B cell (primary cell): ENCODE data around the gene RCVRN. TPM values are rescaled to one million over a fixed set of nuclear protein-coding genes. Genes with fewer than 3 reads are reported as not detected.

Experiments used
- ATAC-seq: fragments of 200-7000 bp; cut with Tn5 transposase; one replicate; pipeline ENCODE4 v1.10.0; 2021; ENCODE audit warnings: low read depth, mild to moderate bottlenecking, moderate number of reproducible peaks, moderate library complexity
- CTCF ChIA-PET: fragments of 350-600 bp; sonication (Branson Sonifier 250); formaldehyde crosslinking; loops from one replicate; lab custom pipeline; 2021; ENCODE audit warnings: antibody characterized with exemption, inconsistent platforms; lab: Charles Lee
- POLR2A ChIA-PET: fragments of 350-600 bp; sonication (Branson Sonifier 250); formaldehyde crosslinking; loops from one replicate; lab custom pipeline; 2021; ENCODE audit warnings: antibody characterized with exemption; lab: Charles Lee
- DNase-seq: peaks from one replicate; pipeline ENCODE4 v3.0.0; 2013
- H2AFZ ChIP-seq: 2 replicates; pipeline ENCODE4 v1.6.1; 2012; ENCODE audit warnings: mild to moderate bottlenecking, low read depth, low read length; ENCODE audit not compliant: insufficient read depth, poor library complexity, severe bottlenecking
- H3K27ac ChIP-seq, 2 donors: 1 replicate in 1 of 2; 2 replicates in 1 of 2; pipeline ENCODE4 v1.5.1; 2012 to 2013; ENCODE audit warnings: low read length in 2 of 2, mild to moderate bottlenecking in 2 of 2, moderate library complexity in 1 of 2
- H3K27me3 ChIP-seq, 4 experiments: fragments of 200-600 bp in 1 of 4; sonication (generic) in 1 of 4; replicated peaks in 1 of 4; 1 replicate in 2 of 4; 2 replicates in 2 of 4; pipeline versions ENCODE4 v1.6.1 to v1.7.0; 2013 to 2016; ENCODE audit warnings: low read length in 3 of 4, mild to moderate bottlenecking in 2 of 4, mixed read lengths in 1 of 4, moderate library complexity in 1 of 4; ENCODE audit not compliant: insufficient read depth in 4 of 4, control insufficient read depth in 3 of 4; ENCODE audit errors: control extremely low read depth in 1 of 4
- H3K36me3 ChIP-seq, 2 experiments: replicated peaks in 1 of 2; 1 replicate in 1 of 2; 2 replicates in 1 of 2; pipeline versions ENCODE4 v1.6.1 to v1.7.1; 2013; ENCODE audit warnings: low read length in 1 of 2; ENCODE audit not compliant: insufficient read depth in 2 of 2, control insufficient read depth in 1 of 2; ENCODE audit errors: control extremely low read depth in 1 of 2, extremely low read depth in 1 of 2
- H3K4me1 ChIP-seq, 2 donors: fragments of 200-600 bp in 1 of 2; sonication (generic) in 1 of 2; 1 replicate in 1 of 2; 2 replicates in 1 of 2; pipeline versions ENCODE4 v1.5.1 to v1.6.1; 2013 to 2017; ENCODE audit warnings: low read length in 2 of 2; ENCODE audit not compliant: control insufficient read depth in 2 of 2, insufficient read depth in 2 of 2
- H3K4me2 ChIP-seq: replicated peaks from 2 replicates; pipeline ENCODE3; 2012; ENCODE audit warnings: mild to moderate bottlenecking, low read depth, low read length; ENCODE audit not compliant: poor library complexity, severe bottlenecking
- H3K4me3 ChIP-seq, 5 experiments: fragments of 200-600 bp in 1 of 5; sonication (generic) in 1 of 5; 1 replicate in 3 of 5; 2 replicates in 2 of 5; pipeline versions ENCODE4 v1.5.1 to v1.7.0; 2011 to 2016; ENCODE audit warnings: low read length in 4 of 5, mild to moderate bottlenecking in 4 of 5, low read depth in 2 of 5, control low read depth in 1 of 5, moderate library complexity in 1 of 5; ENCODE audit not compliant: insufficient read depth in 1 of 5; ENCODE audit errors: control extremely low read depth in 1 of 5, extremely low read depth in 1 of 5
- H3K79me2 ChIP-seq: fragments of 200-600 bp; sonication (generic); one replicate; pipeline ENCODE4 v1.6.0; 2016; ENCODE audit warnings: low read length; ENCODE audit not compliant: control insufficient read depth, insufficient read depth
- H3K9ac ChIP-seq: fragments of 200-600 bp; sonication (generic); 2 replicates; pipeline ENCODE4 v1.6.1; 2017; ENCODE audit warnings: mild to moderate bottlenecking, low read length, moderate library complexity
- H3K9me3 ChIP-seq, 3 donors: one replicate each; pipeline versions ENCODE4 v1.6.1 to v1.7.1; 2013; ENCODE audit warnings: low read length in 2 of 3; ENCODE audit not compliant: control insufficient read depth in 2 of 3, insufficient read depth in 1 of 3; ENCODE audit errors: control extremely low read depth in 1 of 3
- H4K20me1 ChIP-seq: 2 replicates; pipeline ENCODE4 v1.6.0; 2012; ENCODE audit warnings: mild to moderate bottlenecking, low read length; ENCODE audit not compliant: insufficient read depth, control insufficient read depth, poor library complexity, severe bottlenecking
- H3K27ac Mint-ChIP-seq: one replicate; pipeline ENCODE4 v1.8.0; 2021; ENCODE audit warnings: mixed read lengths
- H3K27me3 Mint-ChIP-seq: one replicate; pipeline ENCODE4 v1.8.0; 2021; ENCODE audit warnings: mixed read lengths
- H3K4me1 Mint-ChIP-seq: one replicate; pipeline ENCODE4 v1.8.0; 2021; ENCODE audit warnings: mixed read lengths
- H3K4me3 Mint-ChIP-seq: one replicate; pipeline ENCODE4 v1.8.0; 2021; ENCODE audit warnings: mixed read lengths
- H3K9me3 Mint-ChIP-seq: one replicate; pipeline ENCODE4 v1.8.0; 2022; ENCODE audit warnings: mixed read lengths; ENCODE audit not compliant: insufficient read depth
- EZH2 ChIP-seq: IDR thresholded peaks from 2 replicates; pipeline ENCODE4 v1.6.1; 2012; ENCODE audit warnings: borderline replicate concordance, low read depth, mild to moderate bottlenecking, moderate library complexity, low read length; ENCODE audit not compliant: insufficient read depth, poor library complexity, severe bottlenecking
- whole genome bisulfite sequencing: methylation state at CpG from one replicate; pipeline ENCODE4 v1.1.5; 2013; ENCODE audit warnings: missing lambda C conversion rate; ENCODE audit not compliant: insufficient coverage; 5-methylcytosine and 5-hydroxymethylcytosine counted together
- intact Hi-C: fragments of 100-400 bp; cut with micrococcal nuclease; formaldehyde crosslinking; loops from one replicate; pipeline ENCODE4 v1.10.0; 2022
- polyA plus RNA-seq: library from polyadenylated mRNA; depleted of rRNA; stranded (reverse); fragments of >200 nt; gene quantifications from 2 replicates; pipeline ENCODE4 v1.2.3, GENCODE V29; 2012
- total RNA-seq, 2 donors: library from RNA; stranded (reverse); fragments of 120-200 nt in 1 of 2; gene quantifications; 1 replicate in 1 of 2; 2 replicates in 1 of 2; pipeline versions ENCODE4 v1.2.3 to v1.2.4, GENCODE V29; 2013 to 2022
- TF ChIP-seq, protein P1 (sequence below): fragments of 200-600 bp; IDR thresholded peaks from one replicate; pipeline ENCODE4 v1.8.0; 2022; ENCODE audit warnings: antibody characterized with exemption, mild to moderate bottlenecking

RCVRN gene
- total and polyA plus RNA-seq, 2 donors (not counting 1 experiment from before 2014, with no cell fraction given): 0.16 TPM; not detected in 1

DNA sequence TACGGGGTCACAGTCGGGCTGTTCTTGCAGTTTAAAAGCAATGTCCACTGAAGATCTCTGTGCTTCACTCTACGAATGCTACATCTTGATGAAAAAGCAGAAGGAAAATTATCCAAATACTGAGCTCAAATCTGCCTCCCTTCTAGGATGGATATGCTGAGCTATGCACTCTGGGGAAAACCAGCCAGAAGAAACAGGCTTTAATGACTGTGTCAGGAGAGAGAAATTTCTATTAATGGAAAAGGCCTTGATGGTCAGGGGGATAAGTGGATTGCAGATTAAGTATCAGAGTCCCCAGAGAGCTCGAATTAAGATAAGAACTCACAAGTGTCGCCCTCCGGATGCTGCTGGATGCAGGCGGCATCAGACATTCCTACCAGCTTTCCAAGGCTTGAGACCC lies 39.6 kb upstream of the RCVRN start:
- no peaks in the 10 kb centered on the region for H3K9me3 Mint-ChIP-seq
- WGBS: 89% methylated on average over 7 of the region's 7 CpGs
- no peak for ATAC-seq
- Histone ChIP-seq H3K4me3 (no peak overlapping the region), H3K27me3 (no peaks in the 10 kb centered on the region), H3K9ac (no peak overlapping the region), H4K20me1 (no peaks in the 10 kb centered on the region), H2AFZ (no peak overlapping the region), H3K79me2 (no peaks in the 10 kb centered on the region), H3K4me2 (no peak overlapping the region), H3K27ac (no peak overlapping the region), H3K9me3 (no peaks in the 10 kb centered on the region), H3K4me1 (no peaks in the 10 kb centered on the region), H3K36me3 (no peaks in the 10 kb centered on the region)
- no peaks in the 10 kb centered on the region for H3K4me1 Mint-ChIP-seq
- intact Hi-C loops: no loop called here
- no peak for DNase-seq
- no peak overlapping the region for H3K27ac Mint-ChIP-seq
- ChIA-PET CTCF (interaction anchor here (0.8 kb wide), 1 partner anchor 672 kb away, joined by 3 read pairs; no protein-coding TSS in a partner anchor), POLR2A (no interaction called here)
- TF ChIP-seq, protein P1, sequence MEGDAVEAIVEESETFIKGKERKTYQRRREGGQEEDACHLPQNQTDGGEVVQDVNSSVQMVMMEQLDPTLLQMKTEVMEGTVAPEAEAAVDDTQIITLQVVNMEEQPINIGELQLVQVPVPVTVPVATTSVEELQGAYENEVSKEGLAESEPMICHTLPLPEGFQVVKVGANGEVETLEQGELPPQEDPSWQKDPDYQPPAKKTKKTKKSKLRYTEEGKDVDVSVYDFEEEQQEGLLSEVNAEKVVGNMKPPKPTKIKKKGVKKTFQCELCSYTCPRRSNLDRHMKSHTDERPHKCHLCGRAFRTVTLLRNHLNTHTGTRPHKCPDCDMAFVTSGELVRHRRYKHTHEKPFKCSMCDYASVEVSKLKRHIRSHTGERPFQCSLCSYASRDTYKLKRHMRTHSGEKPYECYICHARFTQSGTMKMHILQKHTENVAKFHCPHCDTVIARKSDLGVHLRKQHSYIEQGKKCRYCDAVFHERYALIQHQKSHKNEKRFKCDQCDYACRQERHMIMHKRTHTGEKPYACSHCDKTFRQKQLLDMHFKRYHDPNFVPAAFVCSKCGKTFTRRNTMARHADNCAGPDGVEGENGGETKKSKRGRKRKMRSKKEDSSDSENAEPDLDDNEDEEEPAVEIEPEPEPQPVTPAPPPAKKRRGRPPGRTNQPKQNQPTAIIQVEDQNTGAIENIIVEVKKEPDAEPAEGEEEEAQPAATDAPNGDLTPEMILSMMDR: no peak
- H3K4me3 Mint-ChIP-seq: no peak overlapping the region
- no peaks in the 10 kb centered on the region for H3K27me3 Mint-ChIP-seq

DNA sequence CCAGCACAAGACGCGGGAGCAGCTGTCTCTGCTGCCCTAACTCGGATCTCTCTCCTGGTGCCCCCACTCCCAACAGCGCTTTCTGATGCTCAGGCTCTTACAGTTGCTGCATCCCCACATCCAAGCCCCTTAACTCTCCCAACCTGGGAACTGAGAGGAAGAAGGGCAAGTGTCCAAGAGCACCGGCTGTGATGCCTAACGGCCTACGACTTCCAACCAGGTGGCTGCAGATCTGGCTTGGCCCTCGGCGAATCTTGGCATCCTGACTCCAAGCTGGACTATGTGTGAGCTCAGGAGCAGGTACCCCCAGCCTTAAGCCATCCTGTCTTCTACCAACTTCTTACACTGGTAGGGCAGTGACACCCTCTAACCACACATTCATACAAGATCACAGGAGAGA lies 38.3 kb upstream of the RCVRN start:
- no peaks in the 10 kb centered on the region for H3K9me3 Mint-ChIP-seq

More for the DNA sequence above, 38.3 kb upstream of the RCVRN start:
- DNase-seq (no peak), ATAC-seq (no peak)
- WGBS: 94% methylated on average over 8 of the region's 9 CpGs
- intact Hi-C loops: no loop called here
- Histone ChIP-seq H3K4me3 (no peak overlapping the region), H3K36me3 (no peaks in the 10 kb centered on the region), H2AFZ (no peak overlapping the region), H3K9ac (no peak overlapping the region), H3K4me1 (no peaks in the 10 kb centered on the region), H3K27me3 (no peaks in the 10 kb centered on the region), H4K20me1 (no peaks in the 10 kb centered on the region), H3K79me2 (no peaks in the 10 kb centered on the region), H3K27ac (no peak overlapping the region), H3K9me3 (peaks cover 0 to 3% (median 0%) of the 10 kb centered on the region in 3 donors), H3K4me2 (no peak overlapping the region)
- no peak overlapping the region for H3K4me3 Mint-ChIP-seq
- no peaks in the 10 kb centered on the region for H3K27me3 Mint-ChIP-seq
- TF ChIP-seq, protein P1: no peak
- no peak for TF ChIP-seq EZH2
- CTCF ChIA-PET: interaction anchor here (0.9 kb wide), 1 partner anchor 674 kb away, joined by 4 read pairs; no protein-coding TSS in a partner anchor
- no peak overlapping the region for H3K27ac Mint-ChIP-seq
- H3K4me1 Mint-ChIP-seq: no peaks in the 10 kb centered on the region
- POLR2A ChIA-PET: no interaction called here
